Cerebellar nuclear complex (tissue), 1 donor: ENCODE results near the gene ANP32E.

Source experiments
- DNase-seq, 2 experiments: peaks; one replicate each; lab custom pipeline; 2025; lab: John Stamatoyannopoulos, UW

Gene ANP32E

DNA sequence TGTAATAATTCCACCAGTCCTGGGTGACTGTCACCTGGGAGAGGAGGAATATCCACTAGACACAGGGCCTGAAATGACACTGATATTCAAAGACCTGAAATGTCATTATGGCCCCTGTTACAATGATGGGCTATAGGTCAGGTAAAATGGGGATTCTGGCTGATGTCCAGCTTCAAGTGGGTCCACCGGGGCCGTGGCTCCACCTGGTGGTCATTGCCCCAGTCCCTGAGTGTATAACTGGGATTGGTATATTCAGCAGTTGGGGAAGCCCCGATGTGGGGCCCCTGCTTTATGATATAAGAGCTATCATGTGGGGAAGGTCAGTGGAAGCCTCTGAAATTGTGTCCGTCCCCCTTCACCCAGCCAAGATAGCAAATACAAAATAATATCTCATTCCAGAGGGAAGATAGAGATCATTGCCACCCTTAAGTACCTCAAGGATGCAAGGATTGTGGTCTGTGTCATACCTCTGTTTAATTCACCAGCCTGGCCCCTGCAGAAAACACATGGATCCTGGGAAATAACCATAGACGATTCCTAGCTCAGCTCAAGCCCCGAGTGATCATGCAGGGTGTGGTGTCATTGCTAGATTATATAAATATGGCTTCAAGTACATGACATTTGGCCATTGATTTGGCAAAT is 66.8 kb downstream of the ANP32E start:
- peak in 1 of 2 experiments; percentile 60 for DNase-seq
